Epithelial cell of prostate (primary cell): ENCODE data around the gene ATMIN.

Experiments
- DNase-seq: peaks from one replicate; pipeline ENCODE4 v3.0.0-alpha.2; 2011; ENCODE audit warnings: low read depth, low spot score
- H3K27ac ChIP-seq: fragments of 450-650 bp; 2 replicates; pipeline ENCODE4 v1.5.1; 2017; ENCODE audit warnings: mild to moderate bottlenecking

The ATMIN gene

DNA sequence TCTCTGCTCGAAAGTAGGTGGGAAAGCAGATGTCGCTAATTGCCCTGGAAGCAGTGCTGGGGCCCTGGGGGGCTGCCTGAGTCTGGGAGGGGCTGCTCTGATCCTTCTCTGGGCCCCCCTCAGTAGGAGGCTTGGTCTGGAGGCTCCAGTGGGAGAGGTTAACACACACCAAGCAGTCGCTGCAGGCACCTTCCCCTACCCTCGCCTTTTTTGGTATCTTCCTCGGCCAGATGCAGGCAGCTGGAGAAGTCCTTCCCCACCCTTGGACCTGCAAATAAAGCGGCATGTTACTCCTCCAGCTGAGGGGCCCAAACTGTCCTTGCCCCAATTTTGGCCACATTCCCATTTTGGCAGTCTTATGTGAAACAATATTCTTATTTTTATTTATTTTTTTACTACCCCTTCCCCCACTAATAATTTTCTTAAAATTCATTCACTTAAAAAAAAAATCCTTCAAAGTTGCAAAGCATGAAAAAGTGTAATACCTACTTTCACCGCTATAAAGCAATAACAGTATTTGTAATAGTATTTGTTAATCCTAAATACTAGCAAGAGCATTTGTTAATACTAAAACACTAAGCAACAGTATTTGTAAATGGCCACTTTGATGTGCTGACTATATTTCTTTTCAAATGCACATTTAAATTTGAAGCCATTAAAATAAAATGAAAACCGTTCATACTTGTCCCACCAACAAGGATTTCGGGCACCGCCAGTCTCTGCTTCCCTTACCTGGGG is 26.4 kb downstream of the ATMIN start:
- no peak overlapping the region for H3K27ac ChIP-seq
- no peak for DNase-seq

DNA sequence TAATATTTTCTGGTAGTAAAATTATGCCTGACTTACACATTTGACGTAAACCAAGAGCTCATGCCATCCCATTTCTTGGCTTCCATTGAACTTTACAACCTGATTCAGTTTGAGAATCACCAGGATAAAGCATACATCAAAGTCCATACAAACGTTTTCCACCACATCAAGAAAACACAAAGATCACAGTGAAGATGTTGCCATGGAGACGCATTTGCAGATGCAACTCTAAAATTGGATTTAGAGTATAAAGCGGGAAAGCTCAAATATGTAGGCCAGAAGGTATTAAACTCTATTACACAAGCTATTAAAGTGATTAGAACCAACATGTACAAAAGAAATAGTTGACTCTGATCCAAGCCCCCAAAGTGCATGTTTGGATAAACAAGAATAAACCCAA is 31.0 kb downstream of the ATMIN start:
- peak overlapping the region; percentile 33 for H3K27ac ChIP-seq
- DNase-seq: no peak

- peak; percentile 5 for DNase-seq
- H3K27ac ChIP-seq: peak overlapping the region; percentile 33
These were observed 31.5 kb downstream of the ATMIN start for GRCh38 chr16:81067166-81067565.

DNA sequence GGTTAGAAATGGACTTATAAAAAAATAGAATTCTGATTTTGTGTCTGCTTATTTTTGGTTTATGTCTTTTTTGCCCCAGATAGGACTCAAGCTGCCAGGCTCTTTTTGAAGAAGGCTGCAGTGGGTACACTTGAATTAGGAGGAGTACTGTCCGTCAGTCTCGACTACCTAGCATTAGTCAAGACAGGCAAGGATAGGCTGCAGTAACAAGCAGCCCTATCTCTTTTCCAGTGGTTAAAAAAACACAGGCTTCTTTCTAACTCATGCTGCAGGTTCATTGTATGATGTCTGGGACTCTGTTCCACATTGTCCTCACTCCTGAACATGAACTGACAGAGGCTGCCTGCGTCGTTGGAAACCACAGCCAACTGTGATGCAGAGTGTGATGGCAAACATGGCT is 33.4 kb downstream of the ATMIN start:
- H3K27ac ChIP-seq: no peak overlapping the region
- no peak for DNase-seq

- peak overlapping the region; percentile 75 for H3K27ac ChIP-seq
- no peak for DNase-seq
These were observed 35.3 kb downstream of the ATMIN start for GRCh38 chr16:81070979-81071378.

DNA sequence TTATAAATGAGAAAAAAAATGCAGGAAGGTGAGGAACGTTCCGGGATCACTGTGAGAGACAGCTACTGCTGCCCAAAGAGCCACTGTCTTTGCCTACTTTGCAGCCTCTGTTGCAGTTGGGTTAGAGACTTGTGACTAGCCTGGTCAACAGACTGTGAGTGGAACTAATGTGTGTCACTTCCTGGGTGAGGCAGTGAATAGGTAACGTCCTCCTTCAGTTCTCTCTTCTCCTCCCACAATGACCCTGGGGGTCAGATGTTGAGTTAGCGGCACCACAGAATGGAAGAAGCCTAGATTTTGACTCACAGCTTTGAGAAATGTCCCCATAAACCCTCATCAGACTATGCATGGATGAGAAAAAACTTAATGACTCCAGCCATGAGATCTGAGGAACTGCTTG is 36.2 kb downstream of the ATMIN start:
- peak overlapping the region; percentile 75 for H3K27ac ChIP-seq
- peak; percentile 58 for DNase-seq

DNA sequence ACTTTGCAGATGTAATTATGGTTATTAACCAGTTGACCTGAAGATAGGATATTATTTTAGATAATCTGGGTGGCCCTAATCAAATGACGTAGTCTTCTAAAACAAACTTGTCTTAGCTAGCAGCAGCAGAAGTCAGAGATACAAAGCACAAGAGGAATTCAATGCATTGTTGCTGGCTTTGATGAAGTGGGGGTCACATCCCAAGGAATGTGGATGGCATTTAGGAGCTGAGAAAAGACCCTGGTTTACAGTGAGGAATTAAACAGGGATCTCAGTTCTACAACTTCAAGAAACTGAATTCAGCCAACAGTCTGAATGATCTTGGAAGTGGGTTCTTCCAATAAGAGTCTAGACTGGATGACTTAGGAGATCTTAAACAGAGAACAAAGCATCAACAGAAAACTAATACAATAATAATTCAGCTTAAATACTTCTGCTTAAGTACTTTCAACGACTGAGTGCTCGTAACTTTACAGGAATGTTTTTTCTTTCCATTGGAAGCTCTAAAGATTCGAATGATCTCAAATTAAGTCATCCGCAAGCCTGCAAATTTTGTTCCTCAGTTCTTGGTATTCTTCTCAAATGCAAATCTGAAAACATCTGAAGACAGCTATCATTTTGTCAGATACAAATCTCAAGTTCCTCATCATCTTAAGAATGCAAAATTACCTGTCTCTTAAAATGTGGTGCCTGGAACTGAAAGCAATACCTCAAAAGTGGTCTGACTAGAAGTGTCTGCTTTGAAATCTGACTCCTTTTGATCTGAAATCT is 38.1 kb downstream of the ATMIN start:
- no peak for DNase-seq
- peak overlapping the region; percentile 8 for H3K27ac ChIP-seq

DNA sequence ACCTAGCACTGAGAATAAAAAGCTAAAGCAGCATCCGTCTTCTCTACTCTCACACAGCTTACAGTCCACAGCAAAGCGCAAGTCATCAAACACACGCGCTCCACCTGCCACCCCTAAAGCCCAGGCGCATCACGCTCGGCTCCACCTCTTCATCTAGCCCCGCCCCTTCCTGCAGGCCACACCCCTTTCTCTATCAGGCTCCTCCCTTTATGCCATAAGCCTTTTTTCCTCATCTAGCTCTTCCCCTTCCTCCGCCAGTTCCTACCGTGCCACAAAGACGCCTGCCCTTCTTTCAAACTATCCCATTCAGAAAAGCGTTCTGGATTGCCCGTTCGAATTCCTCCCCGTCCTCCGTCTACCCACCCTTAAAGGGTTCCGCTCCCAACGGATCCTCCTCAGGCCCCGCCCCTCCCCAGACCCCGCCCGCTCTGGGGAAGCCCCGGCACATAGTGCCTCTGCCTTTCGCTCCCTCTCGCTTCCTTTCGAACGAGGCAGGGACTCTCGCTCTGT is 41.0 kb downstream of the ATMIN start:
- peak; percentile 37 for DNase-seq
- peak overlapping the region; percentile 86 for H3K27ac ChIP-seq

DNA sequence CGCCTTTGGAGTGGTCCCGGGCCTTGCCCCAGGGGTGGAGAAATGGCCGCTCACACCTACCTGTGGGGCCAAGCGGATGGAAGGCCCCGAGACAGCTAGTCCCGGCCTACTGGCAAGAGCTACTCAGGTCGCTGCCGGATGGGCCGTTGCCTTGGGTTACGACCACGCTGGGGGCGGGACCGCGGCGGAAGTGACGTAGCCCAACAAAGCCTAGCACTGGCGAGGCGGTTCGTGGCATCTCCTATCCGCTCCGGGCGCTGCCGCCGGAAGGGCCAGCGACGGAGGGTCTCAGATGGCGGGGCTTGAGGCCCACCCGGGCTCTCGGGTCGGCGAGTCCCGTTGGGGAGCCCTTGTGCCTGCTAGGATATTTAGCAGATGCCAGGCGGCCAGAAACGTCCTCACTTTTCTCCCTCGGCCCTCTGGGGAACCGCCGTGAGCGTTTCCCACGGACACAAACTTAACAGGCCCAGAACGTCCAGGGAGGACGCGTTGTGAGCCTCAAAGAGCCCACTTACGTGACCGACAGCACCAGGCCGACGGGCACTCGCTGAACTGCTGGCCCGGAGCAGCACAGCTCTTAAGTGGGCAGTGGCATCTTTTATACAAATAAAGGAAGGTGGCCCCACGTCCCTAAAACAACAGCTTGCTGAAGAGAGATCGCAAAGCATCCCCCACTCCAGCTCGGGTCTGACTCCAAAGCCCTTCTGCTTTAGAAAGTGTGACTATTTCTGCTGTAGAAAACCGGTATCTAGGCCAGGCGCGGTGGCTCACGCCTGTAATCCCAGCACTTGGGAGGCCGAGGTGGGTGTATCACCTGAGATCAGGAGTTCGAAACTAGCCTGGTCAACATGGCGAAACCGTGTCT is 41.7 kb downstream of the ATMIN start, which contains the start of gene C16orf46:
Gene C16orf46 (minus strand): TSS at position 163 of the 865 bp plus-strand sequence. CDS start 13,283 bp downstream, outside the sequence.
- DNase-seq: peak; percentile 68
- peak within 1 kb of the TSS; percentile 86 for H3K27ac ChIP-seq

- no peak for DNase-seq
- no peak overlapping the region for H3K27ac ChIP-seq
These were observed 44.6 kb downstream of the ATMIN start for GRCh38 chr16:81080233-81080632.

DNA sequence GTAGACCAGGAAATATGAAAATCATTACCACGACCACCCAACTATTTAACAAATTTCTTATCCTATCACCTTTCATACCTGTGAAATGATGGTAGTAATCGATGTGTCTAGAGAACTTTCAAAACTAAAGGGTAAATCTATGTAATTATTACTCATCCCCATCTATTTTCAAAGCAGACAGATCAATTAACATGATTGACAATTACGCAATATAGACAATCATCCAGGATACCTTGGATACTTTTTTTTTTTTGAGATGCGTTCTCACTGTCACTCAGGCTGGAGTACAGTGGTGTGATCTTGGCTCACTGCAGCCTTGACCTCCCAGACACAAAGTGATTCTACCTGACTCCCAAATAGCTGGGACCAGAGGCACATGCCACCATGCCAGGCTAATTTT is 45.4 kb downstream of the ATMIN start:
- no peak overlapping the region for H3K27ac ChIP-seq
- no peak for DNase-seq

DNA sequence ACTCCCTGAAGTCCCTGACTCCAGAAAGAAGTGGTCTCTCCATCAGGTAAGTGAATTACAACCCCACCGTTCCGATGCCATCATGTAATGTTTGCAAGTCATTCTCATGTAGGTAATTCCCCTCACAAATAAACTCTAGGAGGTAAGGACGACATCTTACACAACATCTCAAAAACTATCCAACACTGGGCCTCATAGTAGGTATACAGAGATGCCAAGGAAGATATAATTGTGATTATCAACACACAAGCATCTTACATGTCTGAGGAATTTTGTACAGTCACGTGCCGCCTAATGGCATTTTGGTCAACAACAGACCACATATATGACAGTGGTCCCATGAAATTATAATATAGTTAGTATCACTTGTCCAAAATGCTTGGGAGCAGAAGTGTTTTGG is 53.2 kb downstream of the ATMIN start:
- DNase-seq: no peak
- H3K27ac ChIP-seq: no peak overlapping the region

DNA sequence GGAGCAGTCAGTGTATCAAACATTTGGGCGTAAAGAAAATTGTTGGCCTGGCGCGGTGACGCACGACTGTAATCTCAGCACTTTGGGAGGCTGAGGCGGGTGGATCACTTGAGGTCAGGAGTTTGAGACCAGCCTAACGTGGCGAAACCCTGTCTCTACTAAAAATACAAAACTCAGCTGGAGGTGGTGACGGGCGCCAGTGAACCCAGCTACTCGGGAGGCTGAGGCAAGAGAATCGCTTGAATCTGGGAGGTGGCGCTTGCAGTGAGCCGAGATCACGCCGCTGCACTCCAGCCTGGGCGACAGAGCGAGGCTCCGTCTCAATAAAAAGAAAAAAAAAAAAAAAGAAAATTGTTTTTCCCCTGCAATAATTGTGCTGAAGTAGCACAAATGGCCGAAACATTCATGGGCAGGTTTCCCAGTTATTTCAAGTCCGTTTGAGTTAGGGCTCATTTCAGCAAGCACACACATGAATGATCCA is 59.2 kb downstream of the ATMIN start:
- H3K27ac ChIP-seq: no peak overlapping the region
- no peak for DNase-seq

DNA sequence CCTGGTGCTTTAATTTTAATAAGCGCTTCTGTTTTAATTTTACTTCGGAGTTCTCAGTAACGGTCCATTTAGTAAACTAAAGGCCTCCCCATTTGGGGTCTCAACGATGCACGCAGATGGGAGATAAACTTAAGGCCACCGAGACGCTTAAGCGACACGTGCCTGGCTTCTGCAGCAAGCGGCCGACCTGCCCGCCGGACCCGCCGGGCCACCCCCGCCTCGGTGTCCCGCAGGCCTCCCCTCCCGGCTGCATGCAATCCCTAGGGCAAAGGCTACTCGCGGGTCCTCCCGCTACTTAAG is 60.0 kb downstream of the ATMIN start:
- peak overlapping the region; percentile 57 for H3K27ac ChIP-seq
- DNase-seq: no peak

DNA sequence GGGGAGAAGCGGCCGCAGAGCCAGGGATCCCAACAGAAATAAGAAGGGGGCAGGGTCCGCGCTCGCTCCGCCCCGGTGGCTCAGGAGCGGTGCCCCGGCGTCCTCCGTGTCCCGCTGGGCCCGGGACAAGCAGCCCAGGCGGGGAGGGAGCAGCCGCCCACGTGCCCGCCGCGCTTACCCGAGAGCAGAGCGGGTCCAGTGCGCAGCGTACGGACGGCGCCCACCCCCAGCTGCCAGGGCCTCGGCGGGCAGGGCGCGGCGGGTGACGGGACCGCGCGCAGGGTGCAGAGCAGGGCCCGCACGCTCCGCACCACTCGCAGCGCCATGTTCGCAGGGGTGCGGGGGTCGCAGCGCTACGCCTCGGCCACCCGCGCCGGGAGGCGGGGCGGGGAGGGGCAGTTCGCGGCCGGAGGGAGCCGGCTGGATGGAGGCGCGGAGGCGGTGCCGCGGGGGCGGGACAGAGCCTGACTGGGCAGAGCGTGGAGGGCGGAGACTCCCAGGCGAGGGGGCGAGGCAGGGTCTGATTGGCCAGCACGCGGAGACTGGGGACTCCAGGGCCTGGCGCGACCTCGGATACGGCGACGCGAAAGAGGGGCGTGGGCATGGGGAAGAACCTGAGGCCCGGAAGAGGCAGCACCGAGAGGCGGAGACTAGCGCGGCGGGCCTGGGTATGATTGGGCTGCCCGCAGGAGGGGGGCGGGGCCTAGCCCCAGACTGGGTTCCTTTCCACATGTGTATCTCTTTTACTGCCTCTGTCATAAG is 60.5 kb downstream of the ATMIN start, which contains the start of gene GCSH:
Gene GCSH (minus strand): TSS at position 443 of the 762 bp plus-strand sequence. CDS start 117 bp downstream, at position 326.
- H3K27ac ChIP-seq: peak within 1 kb of the TSS; percentile 57
- peak; percentile 96 for DNase-seq

DNA sequence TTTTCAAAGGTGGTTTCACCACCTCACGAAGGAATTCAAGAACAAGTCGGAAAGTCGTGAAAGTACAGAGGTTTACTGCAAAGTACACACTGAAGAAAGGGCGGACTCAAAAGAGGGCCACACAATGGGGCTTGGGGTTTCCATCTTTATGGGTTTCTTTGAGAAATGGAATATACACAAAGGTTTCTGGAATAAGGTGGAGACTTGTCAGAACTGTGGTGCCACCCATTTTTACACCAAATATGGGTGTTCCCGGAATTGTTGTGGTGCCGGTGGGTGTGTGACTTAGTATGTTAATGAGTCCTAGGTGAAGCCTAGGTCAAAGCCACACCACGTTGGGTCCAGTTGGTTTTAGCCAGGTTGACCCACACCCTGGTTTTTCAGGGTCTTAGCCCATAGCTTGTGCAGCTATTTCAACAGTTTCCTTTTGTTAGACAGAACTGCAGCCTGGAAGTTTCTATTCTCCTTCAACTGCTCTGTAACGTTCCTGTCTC is 61.1 kb downstream of the ATMIN start:
- peak overlapping the region; percentile 57 for H3K27ac ChIP-seq
- DNase-seq: no peak
